Activated CD4-positive, alpha-beta T cell treated with anti-CD3 and anti-CD28 coated beads, Interleukin-10, Interleukin-2, amounts not matched to agents 100 ng/mL and 50 ng/mL, durations not matched to agents 16 hours and 8 hours (primary cell): ENCODE data around the gene SRP9.
A peak's percentile ranks its signal among the peaks of the same experiment; 100 is the strongest.

ENCODE experiments used
- DNase-seq: peaks from one replicate; pipeline ENCODE4 v3.0.0-alpha.2; 2020

SRP9 gene, protein sequence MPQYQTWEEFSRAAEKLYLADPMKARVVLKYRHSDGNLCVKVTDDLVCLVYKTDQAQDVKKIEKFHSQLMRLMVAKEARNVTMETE

DNA sequence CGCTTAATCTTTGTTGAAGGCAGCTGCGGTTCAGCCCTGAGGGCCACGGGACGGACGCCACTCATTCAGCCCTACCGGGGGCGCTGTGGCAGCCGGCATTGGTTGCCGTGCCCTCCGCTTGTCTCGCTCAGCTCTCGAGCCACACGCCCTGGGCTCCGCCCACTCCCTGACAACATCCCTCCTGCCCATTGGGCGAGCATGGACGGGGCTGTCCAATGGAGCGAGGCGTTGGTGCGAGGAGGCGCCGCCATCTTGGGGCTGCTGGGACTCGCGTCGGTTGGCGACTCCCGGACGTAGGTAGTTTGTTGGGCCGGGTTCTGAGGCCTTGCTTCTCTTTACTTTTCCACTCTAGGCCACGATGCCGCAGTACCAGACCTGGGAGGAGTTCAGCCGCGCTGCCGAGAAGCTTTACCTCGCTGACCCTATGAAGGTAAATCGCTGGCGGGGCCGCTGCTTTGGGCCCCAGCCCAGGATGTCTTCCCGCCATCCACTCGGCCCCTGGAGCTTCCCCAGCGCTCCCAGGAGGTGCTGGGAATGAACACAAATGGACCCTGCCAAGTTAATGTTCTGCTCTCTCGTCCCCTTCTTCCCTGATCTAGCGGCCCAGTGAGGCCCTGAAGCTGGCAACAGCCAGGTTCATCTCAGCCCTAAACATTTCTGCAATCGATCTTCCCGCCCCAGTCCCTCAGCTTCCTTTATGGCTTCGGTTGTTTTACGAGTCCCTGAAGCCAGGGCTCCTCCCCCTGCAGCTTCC is at the start of gene SRP9:
Gene SRP9 (plus strand): TSS at position 244 of the 754 bp plus-strand sequence. CDS start 115 bp downstream, at position 359.
- peak; percentile 100 for DNase-seq

DNA sequence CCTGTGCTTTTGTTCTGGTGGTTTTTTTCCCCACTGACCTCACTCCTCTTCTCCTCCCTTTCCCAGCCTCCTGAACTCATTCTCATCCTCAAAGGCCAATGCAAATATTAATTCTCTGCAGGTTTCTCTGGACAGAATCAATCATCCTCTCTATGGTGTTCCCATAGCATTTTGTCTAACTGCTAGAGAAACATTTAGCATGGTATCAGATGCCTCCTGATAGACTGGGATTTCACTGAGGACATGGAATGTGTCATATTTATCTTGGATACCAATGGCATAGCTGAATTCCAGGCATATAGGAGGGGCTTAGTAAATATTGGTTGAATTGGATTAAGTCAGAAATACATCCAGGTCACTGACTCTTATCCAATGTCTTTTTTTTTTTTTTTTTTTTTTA is 46.1 kb upstream of the SRP9 start:
- DNase-seq: no peak

DNA sequence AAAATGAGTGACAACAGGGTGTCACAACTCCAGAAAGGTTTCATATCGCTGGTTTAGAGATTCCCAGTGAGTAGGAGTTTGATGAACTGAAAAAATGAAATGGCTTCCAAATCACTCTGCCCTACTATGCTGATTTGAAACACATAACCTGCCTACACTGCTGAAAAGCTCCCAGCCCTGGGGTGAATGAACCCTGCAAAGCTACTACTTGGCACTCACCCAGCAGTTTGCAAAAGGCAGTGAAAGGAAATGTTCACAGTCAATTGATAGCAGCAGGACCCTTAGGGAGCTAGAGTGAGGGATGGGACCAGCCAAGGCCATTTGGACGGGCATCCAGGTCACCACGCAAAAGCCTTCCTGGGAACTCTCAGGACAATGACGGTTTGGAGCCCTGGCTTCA is 44.4 kb upstream of the SRP9 start:
- DNase-seq: no peak

DNA sequence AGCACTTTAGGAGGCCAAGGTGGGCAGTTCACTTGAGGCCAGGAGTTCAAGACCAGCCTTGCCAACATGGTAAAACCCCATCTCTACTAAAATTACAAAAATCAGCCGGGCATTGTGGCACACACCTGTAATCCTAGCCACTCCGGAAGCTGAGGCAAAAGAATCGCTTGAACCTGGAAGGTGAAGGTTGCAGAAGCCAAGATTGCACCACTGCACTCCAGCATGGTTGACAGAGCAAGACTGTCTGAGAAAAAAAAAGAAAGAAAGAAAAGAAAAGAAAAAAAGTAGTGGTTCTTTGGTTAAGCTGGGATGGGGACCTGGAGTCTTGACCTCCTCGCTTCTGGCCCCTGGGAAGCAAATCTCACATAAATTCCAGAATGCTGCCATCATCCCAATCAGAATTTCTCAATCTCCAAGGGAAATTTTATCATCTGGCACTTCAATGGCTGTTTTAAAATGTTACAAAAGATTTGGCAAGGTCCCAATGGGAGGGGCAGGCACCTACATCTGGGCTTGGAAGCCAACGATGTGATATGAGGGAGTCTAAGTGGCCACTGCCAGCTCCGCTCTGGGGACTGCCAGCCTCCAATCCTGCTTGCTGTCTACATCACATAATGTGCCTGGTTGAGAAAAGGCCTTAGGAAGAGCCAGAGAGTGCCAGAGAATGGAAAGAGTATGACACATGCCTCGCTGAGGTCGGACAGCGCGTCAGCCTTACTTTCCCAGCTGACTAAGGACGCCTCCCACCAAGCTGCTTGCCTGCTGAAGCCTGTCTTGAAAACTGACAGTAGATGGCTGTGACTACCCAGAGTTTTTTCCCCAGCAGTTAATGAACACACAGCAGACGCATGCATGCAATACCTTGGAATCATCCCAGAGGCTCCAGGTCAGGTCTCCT is 42.1 kb upstream of the SRP9 start:
- no peak for DNase-seq

DNA sequence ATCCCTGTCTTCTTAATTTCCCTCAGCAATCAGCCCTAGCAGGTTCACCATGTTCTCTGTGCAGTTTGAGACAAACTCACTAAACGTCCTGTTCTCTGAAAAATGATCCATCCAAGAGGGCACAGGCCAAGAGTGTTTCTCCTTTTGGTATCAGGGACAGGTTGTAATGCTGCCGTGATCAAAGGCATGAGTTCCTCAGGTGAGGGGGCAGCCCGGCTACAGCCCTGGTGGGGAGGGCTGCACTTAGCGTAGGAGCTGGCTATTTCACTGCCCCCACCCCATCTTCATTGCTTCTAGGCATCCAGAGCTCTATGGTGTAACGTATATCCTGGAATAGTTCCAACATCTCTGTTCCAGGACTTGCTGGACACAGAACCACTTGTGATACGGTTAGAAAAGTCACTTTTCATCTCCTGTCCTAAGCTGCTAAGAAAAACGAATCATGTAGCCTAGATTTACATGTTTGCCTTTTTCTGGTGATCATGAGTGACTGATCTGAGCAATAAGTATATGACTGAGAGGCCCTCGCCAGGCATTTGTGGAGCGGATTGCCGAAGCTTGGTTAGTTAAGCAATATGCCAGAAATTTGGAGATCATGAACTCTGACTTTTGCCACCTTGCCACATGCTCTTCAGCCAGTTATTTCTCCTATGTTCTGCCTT is 41.1 kb upstream of the SRP9 start:
- no peak for DNase-seq

DNA sequence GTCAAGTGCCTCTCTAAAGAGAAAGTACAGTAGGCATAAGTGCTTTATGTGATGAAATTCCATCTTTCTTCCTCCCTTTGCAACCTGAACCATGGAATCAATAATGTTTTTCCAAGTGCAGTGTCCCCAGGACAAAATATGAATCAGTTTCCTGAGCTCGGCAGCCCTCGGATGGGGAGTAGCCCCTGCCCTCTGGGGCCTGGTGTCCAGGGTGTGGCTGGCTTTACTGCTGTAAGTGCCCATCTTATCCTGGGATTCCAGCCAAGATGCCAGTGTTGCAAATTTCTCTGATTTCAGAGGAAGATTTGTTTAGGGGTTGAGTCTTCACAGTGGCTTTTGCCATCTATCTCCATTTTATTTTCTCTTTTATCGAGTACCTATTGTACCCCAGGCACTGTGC is 40.5 kb upstream of the SRP9 start:
- no peak for DNase-seq

DNA sequence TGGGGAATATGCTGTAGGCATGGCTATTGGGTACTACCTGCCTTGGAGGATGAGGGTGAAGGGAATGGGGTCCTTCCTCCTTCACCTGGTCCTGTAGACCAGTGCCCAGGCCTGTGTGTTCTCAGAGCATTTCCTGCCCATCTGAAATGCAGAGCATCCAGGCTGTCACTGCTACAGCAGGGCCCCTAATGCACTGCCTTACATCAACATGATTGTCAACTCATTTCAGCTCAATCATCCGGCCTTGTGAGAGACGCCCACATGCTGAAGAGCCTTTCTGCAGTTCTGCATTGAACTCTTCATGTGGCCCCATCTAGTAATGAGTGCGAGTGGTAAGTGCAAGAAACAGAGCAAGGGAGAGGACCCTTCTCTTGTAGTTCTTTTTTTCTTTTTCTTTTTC is 39.8 kb upstream of the SRP9 start:
- no peak for DNase-seq

DNA sequence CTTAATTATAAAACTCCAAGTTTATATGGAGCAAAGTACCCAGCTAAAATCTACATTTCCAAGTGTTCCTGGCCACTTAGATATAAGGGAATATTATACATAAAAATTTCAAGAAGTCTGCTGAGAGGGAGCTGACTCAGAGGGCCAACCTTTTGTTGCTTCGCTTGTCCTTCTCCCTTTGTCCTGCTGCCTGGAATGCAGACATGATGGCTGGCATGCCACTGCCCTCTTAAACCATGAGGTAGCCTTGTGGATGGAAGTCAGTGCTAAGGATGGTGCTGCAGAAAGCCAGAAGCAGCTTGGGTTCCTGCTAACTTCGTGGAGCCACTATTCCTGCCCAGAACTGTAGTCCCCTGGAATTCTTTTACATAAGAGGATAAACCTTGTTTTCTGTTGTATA is 38.9 kb upstream of the SRP9 start:
- DNase-seq: no peak

DNA sequence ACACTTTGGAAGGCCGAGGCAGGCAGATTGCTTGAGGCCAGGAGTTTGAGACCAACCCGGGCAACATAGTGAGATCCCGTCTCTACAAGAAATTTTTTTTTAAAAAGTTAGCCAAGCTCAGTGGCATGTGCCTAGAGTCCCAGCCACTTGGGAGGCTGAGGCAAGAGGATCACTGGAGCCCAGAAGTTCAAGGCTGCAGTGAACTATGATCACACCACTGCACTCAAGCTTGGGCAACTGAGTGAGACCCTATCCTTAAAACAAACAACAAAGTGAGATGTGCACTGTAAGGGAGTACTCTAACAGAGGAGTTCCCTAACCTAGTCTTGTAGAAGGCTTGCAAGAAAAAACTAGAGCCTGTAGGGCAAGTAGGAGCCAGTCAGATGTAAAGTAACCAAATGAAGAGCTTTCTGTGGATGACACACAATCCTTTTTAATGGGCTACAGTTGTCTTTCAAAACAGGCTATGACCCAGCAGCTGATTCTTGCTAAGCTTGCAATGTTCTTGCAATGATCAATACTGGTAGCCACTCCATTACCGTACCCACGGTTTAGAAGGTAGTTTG is 38.0 kb upstream of the SRP9 start:
- DNase-seq: no peak

DNA sequence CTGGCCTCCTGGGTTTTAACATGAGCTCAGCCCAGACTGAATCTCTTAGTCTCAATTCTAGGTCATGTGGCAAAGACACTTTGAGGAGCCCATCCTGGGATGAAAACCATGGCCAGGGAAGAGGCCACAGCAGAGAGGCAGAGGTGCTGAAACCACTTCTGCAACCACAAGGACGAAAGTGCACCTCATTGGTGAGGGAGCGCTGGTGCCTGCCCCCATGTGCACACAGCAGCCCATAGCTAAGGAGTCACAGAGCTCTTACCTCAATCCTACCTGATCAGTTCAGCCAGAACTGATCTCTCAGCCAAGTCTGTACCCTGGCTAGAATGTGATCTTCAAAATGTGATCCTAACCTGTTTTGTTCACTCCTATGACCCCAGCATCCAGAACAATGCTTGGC is 32.9 kb upstream of the SRP9 start:
- no peak for DNase-seq

DNA sequence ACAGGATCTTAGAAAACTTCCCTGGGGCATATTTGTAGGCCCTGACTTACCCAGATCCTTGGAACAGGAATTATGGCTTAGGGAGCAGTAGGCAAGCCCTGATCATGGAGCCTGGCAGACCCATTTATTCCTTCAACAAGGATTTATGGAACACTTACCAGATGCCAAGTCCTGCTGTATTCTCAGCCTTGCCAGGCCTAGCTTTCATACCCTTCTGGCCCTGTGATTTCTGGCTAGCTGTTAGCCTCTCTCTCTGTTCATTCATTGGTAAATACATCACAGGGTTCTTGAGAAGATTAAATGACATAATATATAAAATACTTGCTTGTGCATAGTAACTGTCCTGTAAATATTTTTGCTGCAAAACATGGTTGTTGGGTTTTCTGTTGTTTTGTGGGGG is 32.4 kb upstream of the SRP9 start:
- DNase-seq: no peak

DNA sequence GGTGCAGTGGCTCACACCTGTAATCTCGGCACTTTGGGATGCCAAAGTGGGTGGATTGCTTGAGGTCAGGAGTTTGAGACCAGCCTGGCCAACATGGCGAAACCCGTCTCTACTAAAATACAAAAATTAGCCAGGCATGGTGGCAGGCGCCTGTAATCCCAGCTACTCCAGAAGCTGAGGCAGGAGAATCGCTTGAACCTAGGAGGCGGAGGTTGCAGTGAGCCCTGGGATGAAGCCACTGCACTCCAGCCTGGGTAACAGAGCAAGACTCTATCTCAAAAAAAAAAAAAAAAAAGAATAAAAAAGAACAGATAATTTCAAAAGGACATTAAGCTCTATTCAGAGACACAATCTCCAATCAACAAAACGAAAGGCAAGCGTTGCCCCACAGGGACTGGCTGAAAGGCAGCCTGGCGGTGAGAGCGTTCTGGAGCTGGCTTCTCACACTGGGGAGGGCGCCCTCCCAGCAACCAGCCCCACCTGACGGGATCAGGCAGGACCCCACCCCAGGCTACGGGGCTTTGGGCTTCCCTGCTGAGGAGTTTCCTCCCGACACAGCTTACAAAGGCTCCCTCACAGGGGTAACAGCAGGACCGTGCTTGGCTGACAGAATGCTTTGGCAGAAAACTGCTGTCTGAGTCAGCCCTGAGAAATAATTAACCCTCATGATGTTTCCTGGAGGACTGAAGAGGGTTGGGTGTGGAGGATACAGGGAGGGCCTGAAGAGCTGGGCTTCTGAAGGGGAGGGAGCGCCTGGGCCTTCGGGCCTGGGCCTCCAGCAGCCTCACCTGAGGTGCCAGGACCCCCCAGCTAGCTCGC is 31.1 kb upstream of the SRP9 start:
- DNase-seq: no peak

DNA sequence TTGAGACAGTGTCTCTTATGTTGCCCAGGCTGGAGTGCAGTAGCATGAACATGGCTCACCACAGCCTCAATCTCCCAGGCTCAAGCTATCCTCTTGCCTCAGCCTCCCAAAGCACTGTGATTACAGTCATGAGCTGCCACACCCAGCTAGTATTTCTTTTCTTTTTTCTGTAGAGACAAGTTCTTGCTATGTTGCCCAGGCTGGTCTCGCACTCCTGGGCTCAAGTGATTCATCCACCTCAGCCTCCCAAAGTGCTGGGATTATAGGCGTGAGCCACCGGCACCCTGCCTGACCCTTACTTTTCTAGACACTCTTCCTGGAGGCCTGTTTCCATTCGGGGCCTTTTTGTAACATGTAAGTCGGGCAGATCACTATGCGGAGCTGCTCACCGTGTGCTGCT is 30.1 kb upstream of the SRP9 start:
- DNase-seq: no peak

DNA sequence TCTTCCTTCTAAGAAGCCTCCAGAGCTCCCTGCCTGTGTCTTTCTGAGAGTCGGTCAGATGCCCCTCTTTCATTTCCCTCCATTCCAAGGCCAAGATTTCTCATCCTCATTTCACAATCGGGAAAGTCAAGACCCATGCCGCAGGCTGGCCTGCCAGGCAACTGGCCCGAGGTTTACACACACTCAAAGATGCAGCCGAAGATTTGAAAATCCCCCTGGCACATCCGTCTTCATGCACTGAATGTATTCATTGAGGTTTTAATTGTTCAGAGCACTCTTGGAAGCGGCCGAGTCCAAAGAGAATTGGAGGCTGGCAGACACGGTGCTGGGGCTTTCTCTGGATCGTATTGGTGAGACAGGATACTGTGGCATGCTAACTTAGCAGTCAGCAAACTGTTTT is 29.1 kb upstream of the SRP9 start:
- DNase-seq: no peak

DNA sequence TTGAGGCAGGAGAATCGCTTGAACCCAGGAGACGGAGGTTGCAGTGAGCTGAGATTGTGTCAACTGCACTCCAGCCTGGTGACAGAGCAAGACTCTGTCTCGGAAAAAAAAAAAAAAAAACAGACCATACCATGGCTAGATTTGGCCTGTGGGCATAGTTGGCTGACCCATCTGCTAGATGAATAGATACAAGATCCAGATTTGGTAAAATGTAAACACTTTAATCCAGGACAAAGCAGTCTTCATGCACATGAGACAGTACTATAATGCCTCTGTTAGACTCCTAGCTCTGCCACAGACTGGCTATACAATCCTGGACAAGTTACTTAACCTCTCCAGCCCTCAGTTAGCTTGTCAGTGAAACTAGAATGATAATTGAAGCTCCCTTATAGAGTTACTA is 27.9 kb upstream of the SRP9 start:
- DNase-seq: no peak

DNA sequence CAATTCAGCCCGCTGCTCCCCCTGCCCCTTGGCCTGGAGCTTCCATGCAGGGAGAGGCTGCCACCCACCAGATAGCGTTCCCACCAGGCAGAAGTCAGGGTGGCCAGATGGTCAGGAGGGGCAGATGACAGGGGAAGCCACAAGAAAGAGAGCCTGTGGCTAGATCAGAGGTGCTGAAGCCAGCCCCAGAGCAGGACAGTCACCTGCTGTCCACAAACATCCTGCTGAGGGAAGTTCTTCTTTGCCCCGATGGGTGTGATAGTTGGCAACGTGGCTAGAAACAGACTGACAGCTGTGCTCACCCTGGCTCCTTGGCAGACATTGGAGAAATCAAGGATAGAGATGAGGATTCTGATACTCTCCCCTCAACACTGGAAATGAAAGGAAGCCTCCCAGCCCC is 27.2 kb upstream of the SRP9 start:
- no peak for DNase-seq

DNA sequence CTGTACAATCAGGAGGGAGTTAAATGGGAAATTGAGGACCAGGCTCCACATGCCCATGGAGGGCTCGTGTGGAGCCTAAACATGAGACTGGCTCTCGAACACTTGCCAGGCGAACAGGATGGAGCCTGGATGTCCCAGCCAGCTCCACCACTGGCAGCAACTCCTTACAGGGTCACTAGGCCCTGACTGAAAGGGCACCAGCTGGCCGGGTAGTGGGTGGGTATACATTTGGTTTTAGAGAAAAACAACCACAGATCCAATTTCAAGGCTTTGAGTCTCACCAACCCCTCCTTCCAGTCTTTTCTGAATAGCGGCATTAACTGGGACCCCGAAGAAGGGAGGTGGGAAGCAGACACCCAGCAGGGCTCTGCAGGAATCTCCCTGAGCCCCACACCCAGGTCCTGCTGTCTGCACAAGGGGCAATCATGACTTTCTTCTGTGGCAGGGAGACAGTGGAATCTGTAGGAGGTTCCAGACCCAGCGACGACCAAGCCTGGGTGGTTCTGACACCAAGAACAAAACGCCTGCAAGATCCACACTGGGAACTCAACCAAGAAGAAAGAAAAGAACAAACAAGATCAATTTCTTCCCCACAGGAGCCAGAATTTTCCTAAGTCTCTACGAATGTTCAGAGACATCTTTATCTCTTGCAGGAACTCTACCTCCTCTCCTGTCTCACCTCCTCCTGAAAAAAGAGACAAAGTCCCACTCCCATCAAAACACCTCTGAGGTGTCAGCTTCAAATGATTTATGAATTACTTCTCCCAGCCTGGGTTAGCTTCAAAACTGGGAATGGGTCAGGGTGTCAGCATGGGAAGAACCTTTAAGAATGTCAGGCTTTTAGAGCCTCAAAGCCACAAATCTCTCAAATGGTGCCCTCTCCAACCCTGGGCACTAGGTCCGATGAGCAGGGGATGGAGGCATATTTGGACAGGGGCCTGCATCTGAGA is 26.5 kb upstream of the SRP9 start:
- DNase-seq: no peak

DNA sequence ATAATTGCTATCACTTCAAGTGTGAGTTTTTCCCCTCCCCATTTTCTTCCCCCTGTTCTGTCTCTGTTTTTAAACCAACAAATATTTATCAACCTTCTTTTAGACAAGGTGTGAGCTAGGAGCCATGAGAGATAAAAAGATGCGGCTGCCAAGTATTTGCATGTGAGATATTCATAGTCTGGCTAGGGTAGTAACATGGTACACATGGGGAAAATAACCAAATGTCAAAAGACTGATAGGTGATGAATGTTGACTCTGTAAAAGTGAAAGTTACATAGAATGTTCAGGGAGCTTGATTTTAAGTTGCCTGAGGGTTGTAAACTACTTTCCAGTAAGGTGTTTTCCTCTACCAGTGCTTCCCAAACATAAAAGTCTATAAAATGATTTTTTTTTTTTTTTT is 25.4 kb upstream of the SRP9 start:
- no peak for DNase-seq

DNA sequence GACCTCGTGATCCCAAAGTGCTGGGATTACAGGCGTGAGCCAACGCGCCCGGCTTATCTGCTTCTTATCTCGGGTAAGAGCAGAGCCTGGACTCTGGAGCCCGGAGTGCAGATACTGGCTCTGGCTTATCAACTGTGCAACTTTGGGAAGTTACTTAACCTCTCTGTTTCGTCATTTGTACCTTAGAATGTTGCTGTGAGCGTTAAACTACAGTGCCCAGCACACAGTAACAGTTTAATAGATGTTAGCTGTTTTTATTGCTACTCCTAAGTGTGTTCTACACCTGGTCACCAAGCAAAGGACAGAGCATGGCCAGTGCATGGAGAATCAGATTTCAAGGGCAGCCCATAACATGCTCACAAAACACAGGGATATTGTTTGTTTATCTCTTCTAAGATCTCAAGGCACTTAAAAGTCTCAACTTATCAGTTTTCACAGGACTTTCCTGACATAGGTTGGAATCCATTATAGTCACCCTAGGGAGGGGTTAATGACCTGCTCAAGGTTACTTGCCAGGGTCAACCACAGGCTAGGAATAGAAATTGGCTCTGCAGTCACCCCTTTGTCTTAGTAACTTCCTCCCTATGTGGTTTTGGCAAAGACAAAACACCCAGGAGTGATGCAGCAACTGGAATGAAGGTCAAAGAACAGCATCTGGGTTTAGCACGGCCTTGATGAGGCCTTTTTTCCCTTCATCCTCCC is 22.5 kb upstream of the SRP9 start:
- DNase-seq: no peak

DNA sequence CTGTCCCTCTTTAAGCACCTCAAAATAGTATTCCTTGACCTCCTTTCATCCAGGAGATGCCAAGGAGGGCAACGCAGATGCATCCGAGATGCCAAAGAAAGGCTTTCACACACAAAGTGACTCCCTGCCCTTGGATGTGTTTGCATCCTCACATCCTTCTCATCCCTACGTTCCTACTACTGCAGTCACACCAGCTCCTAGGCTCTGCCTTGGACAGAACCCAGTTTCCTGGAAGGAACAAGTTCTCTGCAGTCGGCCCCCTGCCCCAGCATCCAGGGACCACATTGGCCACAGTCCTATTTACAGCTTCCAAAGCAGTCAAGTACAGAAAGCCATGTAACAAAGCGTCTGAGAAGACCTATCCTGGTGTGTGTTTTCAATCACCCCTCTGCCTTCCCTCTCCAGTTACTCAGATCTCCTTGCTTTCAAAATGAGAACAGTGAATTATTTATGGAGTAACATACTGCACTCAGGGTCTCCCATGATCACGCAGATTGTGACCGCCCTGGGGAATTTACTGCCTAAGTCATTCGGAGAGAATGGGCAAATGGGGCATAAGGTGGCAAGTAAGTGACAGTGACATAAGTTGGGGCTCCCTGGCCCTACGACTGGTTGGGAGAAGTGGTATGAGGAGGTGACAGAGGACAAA is 21.8 kb upstream of the SRP9 start:
- no peak for DNase-seq
